GM23338 (cell line): ENCODE measurements around the gene KIF22. TPM values are rescaled to one million over a fixed set of nuclear protein-coding genes. Genes with fewer than 3 reads are reported as not detected.

ENCODE experiments used
- ATAC-seq: fragments of 200-7000 bp; cut with Tn5 transposase; 3 replicates; pipeline ENCODE4 v1.9.1; 2020
- DNase-seq: peaks from one replicate; pipeline ENCODE4 v3.0.0-alpha.2; 2015; ENCODE audit warnings: low spot score
- H2AFZ ChIP-seq: fragments of 200-600 bp; sonication (generic); 2 replicates; pipeline ENCODE4 v1.8.0; 2016; ENCODE audit warnings: antibody characterized with exemption, mild to moderate bottlenecking, moderate library complexity
- H3F3A ChIP-seq: fragments of 200-600 bp; sonication (generic); replicated peaks from 2 replicates; pipeline ENCODE4 v1.8.0; 2017; ENCODE audit warnings: antibody characterized with exemption, mixed run types, low read depth
- H3K27ac ChIP-seq: fragments of 200-600 bp; sonication (generic); 2 replicates; pipeline ENCODE4 v1.6.1; 2016; ENCODE audit warnings: low read depth
- H3K27me3 ChIP-seq: fragments of 200-600 bp; sonication (generic); 2 replicates; pipeline ENCODE4 v1.8.0; 2016; ENCODE audit warnings: mild to moderate bottlenecking, mixed run types, moderate library complexity; ENCODE audit not compliant: insufficient read depth
- H3K36me3 ChIP-seq: fragments of 200-600 bp; sonication (generic); 2 replicates; pipeline ENCODE4 v1.8.0; 2016; ENCODE audit warnings: mild to moderate bottlenecking; ENCODE audit not compliant: insufficient read depth
- H3K4me1 ChIP-seq: fragments of 200-600 bp; sonication (generic); 2 replicates; pipeline ENCODE4 v1.8.0; 2016; ENCODE audit warnings: mild to moderate bottlenecking, moderate library complexity; ENCODE audit not compliant: insufficient read depth
- H3K4me2 ChIP-seq: fragments of 200-600 bp; sonication (generic); 2 replicates; pipeline ENCODE4 v1.7.1; 2017; ENCODE audit warnings: mixed run types
- H3K4me3 ChIP-seq: fragments of 200-600 bp; sonication (generic); 2 replicates; pipeline ENCODE4 v1.6.1; 2016; ENCODE audit warnings: mixed run types
- H3K79me2 ChIP-seq: fragments of 200-600 bp; sonication (generic); replicated peaks from 2 replicates; pipeline ENCODE4 v1.8.0; 2017; ENCODE audit warnings: mild to moderate bottlenecking; ENCODE audit not compliant: insufficient read depth
- H3K9me2 ChIP-seq: fragments of 200-600 bp; sonication (generic); 2 replicates; pipeline ENCODE4 v1.8.0; 2017; ENCODE audit not compliant: insufficient read depth
- H4K20me1 ChIP-seq: fragments of 200-600 bp; sonication (generic); replicated peaks from 2 replicates; pipeline ENCODE4 v1.8.0; 2017; ENCODE audit warnings: mild to moderate bottlenecking; ENCODE audit not compliant: insufficient read depth
- H3K27ac Mint-ChIP-seq: 2 replicates; pipeline ENCODE4 v1.8.0; 2020; ENCODE audit warnings: inconsistent platforms, mild to moderate bottlenecking, moderate library complexity, mixed read lengths
- H3K27me3 Mint-ChIP-seq: 3 replicates; pipeline ENCODE4 v1.8.0; 2022; ENCODE audit warnings: low read depth, mild to moderate bottlenecking, moderate library complexity, mixed read lengths, inconsistent platforms; ENCODE audit not compliant: insufficient read depth, poor library complexity
- H3K36me3 Mint-ChIP-seq: 3 replicates; pipeline ENCODE4 v1.8.0; 2021; ENCODE audit warnings: low read depth, mild to moderate bottlenecking, inconsistent platforms, moderate library complexity, mixed read lengths
- H3K4me1 Mint-ChIP-seq: 3 replicates; pipeline ENCODE4 v1.8.0; 2020; ENCODE audit warnings: mild to moderate bottlenecking, inconsistent platforms, mixed read lengths
- H3K4me3 Mint-ChIP-seq: 3 replicates; pipeline ENCODE4 v1.8.0; 2021; ENCODE audit warnings: moderate library complexity, mild to moderate bottlenecking, inconsistent platforms, mixed read lengths
- H3K9me3 Mint-ChIP-seq: 3 replicates; pipeline ENCODE4 v1.8.0; 2020; ENCODE audit warnings: moderate library complexity, mild to moderate bottlenecking, inconsistent platforms, mixed read lengths
- ETS1 ChIP-seq: IDR thresholded peaks from 2 replicates; pipeline ENCODE4 v1.6.1; 2016; ENCODE audit warnings: antibody characterized with exemption
- EZH2 ChIP-seq: fragments of 200-600 bp; sonication (generic); IDR thresholded peaks from one replicate; pipeline ENCODE4 v1.8.0; 2017; ENCODE audit warnings: antibody characterized with exemption, mild to moderate bottlenecking, low read depth; ENCODE audit not compliant: unreplicated experiment
- JUNB ChIP-seq: IDR thresholded peaks from one replicate; pipeline ENCODE4 v1.6.1; 2016; ENCODE audit warnings: antibody characterized with exemption; ENCODE audit not compliant: unreplicated experiment
- STAT1 ChIP-seq: IDR thresholded peaks from one replicate; pipeline ENCODE4 v1.6.1; 2016; ENCODE audit warnings: antibody characterized with exemption; ENCODE audit not compliant: unreplicated experiment
- ZNF462 ChIP-seq: fragments of 250-450 bp; sonication (Bioruptor Pico); IDR thresholded peaks from 2 replicates; pipeline ENCODE4 v1.5.0; 2020; ENCODE audit warnings: mild to moderate bottlenecking, moderate library complexity
- polyA plus RNA-seq: library from polyadenylated mRNA; unstranded; fragments of >200 nt; fragmentation: Nextera tagmentation; extraction: Ambion mirVana; gene quantifications from 2 replicates; pipeline ENCODE4 v1.2.1, GENCODE V29; 2016
- total RNA-seq: library from RNA; depleted of rRNA; stranded (reverse); fragments of >200 nt; shearing (Covaris generic); gene quantifications from 2 replicates; pipeline ENCODE4 v1.2.3, GENCODE V29; 2014
- TF ChIP-seq, protein P1 (sequence below), 2 experiments: fragments of 200-600 bp in 1 of 2; sonication (generic) in 1 of 2; conservative IDR thresholded peaks; 2 replicates each; pipeline versions ENCODE4 v1.5.1 to v1.6.1; 2016 to 2017; ENCODE audit warnings: antibody characterized with exemption in 2 of 2, low read depth in 2 of 2, mild to moderate bottlenecking in 2 of 2, moderate library complexity in 1 of 2

The KIF22 gene
- total and polyA plus RNA-seq, 2 experiments from 2014 or later, result 110 to 192 TPM

- Histone ChIP-seq H3K4me2 (no peak overlapping the region), H2AFZ (no peak overlapping the region), H3K9me2 (no peaks in the 10 kb centered on the region), H4K20me1 (no peaks in the 10 kb centered on the region), H3K4me1 (no peaks in the 10 kb centered on the region), H3K4me3 (no peak overlapping the region), H3K36me3 (no peaks in the 10 kb centered on the region), H3K27me3 (no peaks in the 10 kb centered on the region), H3F3A (no peaks in the 10 kb centered on the region), H3K79me2 (no peaks in the 10 kb centered on the region), H3K27ac (no peak overlapping the region)
- no peak for TF ChIP-seq STAT1
- TF ChIP-seq, protein P1, sequence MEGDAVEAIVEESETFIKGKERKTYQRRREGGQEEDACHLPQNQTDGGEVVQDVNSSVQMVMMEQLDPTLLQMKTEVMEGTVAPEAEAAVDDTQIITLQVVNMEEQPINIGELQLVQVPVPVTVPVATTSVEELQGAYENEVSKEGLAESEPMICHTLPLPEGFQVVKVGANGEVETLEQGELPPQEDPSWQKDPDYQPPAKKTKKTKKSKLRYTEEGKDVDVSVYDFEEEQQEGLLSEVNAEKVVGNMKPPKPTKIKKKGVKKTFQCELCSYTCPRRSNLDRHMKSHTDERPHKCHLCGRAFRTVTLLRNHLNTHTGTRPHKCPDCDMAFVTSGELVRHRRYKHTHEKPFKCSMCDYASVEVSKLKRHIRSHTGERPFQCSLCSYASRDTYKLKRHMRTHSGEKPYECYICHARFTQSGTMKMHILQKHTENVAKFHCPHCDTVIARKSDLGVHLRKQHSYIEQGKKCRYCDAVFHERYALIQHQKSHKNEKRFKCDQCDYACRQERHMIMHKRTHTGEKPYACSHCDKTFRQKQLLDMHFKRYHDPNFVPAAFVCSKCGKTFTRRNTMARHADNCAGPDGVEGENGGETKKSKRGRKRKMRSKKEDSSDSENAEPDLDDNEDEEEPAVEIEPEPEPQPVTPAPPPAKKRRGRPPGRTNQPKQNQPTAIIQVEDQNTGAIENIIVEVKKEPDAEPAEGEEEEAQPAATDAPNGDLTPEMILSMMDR (conservative IDR thresholded peaks at IDR 0.05; ENCODE audit: low read depth in 2 of 2), result no peak
- DNase-seq (no peak), ATAC-seq (no peak)
- no peaks in the 10 kb centered on the region for H3K9me3 Mint-ChIP-seq
- no peak overlapping the region for H3K27ac Mint-ChIP-seq
- H3K27me3 Mint-ChIP-seq, result peaks cover 6% of the 10 kb centered on the region
- H3K4me3 Mint-ChIP-seq, result no peak overlapping the region
- no peaks in the 10 kb centered on the region; the same call in 2 of the 3 replicates for H3K4me1 Mint-ChIP-seq
- H3K36me3 Mint-ChIP-seq, result no peaks in the 10 kb centered on the region
These were observed 47.3 kb downstream of the KIF22 start for GRCh38 chr16:29837841-29838240.

- Histone ChIP-seq H3K4me1 (no peaks in the 10 kb centered on the region), H3F3A (no peaks in the 10 kb centered on the region), H2AFZ (no peak overlapping the region), H3K4me2 (no peak overlapping the region), H4K20me1 (no peaks in the 10 kb centered on the region), H3K27me3 (no peaks in the 10 kb centered on the region), H3K36me3 (no peaks in the 10 kb centered on the region), H3K27ac (no peak overlapping the region), H3K79me2 (no peaks in the 10 kb centered on the region), H3K4me3 (no peak overlapping the region), H3K9me2 (no peaks in the 10 kb centered on the region)
- Mint-ChIP-seq H3K4me3 (no peak overlapping the region), H3K9me3 (no peaks in the 10 kb centered on the region), H3K27me3 (peaks cover 6% of the 10 kb centered on the region), H3K27ac (no peak overlapping the region), H3K36me3 (no peaks in the 10 kb centered on the region), H3K4me1 (no peaks in the 10 kb centered on the region; the same call in 2 of the 3 replicates)
- no peak for DNase-seq
- TF ChIP-seq ETS1, result no peak
- no peak for TF ChIP-seq ZNF462 (CRISPR knock-in tag)
- TF ChIP-seq JUNB, result no peak
- no peak for TF ChIP-seq EZH2
- ATAC-seq, result no peak
These were observed 49.3 kb downstream of the KIF22 start for GRCh38 chr16:29839822-29840221.
